ENCODE results near the gene NPY1R.

The NPY1R gene

GRCh38 chr4:163332526-163333406 lies at the start of gene NPY1R:
Gene NPY1R, minus strand, starts transcription at chr4:163332596. Its CDS starts 6,042 bp downstream, at chr4:163326554.
- peak; percentile 39 for DNase-seq (ENCODE audit: low read depth)
- peak within 1 kb of the TSS; percentile 54 for H3K4me3 ChIP-seq (ENCODE audit: low read depth, low read length)

GRCh38 chr4:163380703-163381102 lies 48.3 kb upstream of the NPY1R start:
- no peak overlapping the region for H3K4me3 ChIP-seq (ENCODE audit: low read depth, low read length)
- no peak for DNase-seq (ENCODE audit: low read depth)

DNA sequence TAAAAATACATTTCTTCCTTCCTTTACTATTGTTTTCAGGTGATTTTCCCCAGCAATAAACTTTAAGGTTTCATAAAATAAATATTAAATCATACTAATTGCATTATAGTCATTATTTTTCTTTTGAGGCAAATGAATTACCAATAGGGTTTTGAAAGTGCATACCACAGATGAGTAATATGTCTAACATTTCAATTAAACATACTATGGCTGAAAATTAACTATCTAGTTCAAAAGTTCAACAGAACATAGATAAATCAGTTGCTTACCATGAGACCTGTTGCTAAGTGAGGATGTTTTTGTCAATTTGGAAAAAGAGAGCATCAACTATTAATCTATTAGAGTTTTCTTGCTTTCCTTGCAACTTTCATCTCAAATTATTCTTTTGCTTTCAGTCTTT lies 46.3 kb upstream of the NPY1R start:
- no peak overlapping the region for H3K4me3 ChIP-seq (ENCODE audit: low read depth, low read length)
- no peak for DNase-seq (ENCODE audit: low read depth)

GRCh38 chr4:163372029-163372428 lies 39.6 kb upstream of the NPY1R start:
- H3K4me3 ChIP-seq (ENCODE audit: low read depth, low read length) = no peak overlapping the region
- DNase-seq (ENCODE audit: low read depth) = no peak

- H3K4me3 ChIP-seq (ENCODE audit: low read depth, low read length) = no peak overlapping the region
- no peak for DNase-seq (ENCODE audit: low read depth)
These were observed 35.3 kb upstream of the NPY1R start for GRCh38 chr4:163367651-163368050.

DNA sequence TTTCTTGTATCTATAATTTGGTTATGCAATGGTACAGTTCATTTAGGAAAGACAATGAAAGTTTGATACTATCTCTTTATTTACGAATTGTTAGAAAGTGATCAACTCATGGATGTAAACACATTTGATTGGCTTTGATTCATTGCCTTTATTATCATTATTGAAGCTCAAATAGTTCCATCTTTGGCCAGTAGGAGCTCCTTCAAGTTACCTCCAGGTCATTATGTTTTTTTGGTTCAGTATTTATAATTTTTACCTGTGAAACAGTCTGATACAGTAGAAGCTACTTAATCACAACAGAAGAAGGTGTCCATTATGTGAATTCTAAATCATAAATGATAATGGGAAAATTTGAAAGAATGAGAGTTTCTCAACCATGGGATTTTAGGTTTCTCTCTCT lies 23.7 kb upstream of the NPY1R start:
- DNase-seq (ENCODE audit: low read depth) = no peak
- no peak overlapping the region for H3K4me3 ChIP-seq (ENCODE audit: low read depth, low read length)

GRCh38 chr4:163353054-163353453 lies 20.7 kb upstream of the NPY1R start:
- no peak for DNase-seq (ENCODE audit: low read depth)
- no peak overlapping the region for H3K4me3 ChIP-seq (ENCODE audit: low read depth, low read length)

DNA sequence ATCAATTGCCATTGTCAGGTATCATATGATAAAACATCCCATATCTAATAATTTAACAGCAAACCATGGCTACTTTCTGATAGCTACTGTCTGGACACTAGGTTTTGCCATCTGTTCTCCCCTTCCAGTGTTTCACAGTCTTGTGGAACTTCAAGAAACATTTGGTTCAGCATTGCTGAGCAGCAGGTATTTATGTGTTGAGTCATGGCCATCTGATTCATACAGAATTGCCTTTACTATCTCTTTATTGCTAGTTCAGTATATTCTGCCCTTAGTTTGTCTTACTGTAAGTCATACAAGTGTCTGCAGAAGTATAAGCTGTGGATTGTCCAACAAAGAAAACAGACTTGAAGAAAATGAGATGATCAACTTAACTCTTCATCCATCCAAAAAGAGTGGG lies 18.3 kb upstream of the NPY1R start:
- DNase-seq (ENCODE audit: low read depth) = no peak
- H3K4me3 ChIP-seq (ENCODE audit: low read depth, low read length) = no peak overlapping the region

DNA sequence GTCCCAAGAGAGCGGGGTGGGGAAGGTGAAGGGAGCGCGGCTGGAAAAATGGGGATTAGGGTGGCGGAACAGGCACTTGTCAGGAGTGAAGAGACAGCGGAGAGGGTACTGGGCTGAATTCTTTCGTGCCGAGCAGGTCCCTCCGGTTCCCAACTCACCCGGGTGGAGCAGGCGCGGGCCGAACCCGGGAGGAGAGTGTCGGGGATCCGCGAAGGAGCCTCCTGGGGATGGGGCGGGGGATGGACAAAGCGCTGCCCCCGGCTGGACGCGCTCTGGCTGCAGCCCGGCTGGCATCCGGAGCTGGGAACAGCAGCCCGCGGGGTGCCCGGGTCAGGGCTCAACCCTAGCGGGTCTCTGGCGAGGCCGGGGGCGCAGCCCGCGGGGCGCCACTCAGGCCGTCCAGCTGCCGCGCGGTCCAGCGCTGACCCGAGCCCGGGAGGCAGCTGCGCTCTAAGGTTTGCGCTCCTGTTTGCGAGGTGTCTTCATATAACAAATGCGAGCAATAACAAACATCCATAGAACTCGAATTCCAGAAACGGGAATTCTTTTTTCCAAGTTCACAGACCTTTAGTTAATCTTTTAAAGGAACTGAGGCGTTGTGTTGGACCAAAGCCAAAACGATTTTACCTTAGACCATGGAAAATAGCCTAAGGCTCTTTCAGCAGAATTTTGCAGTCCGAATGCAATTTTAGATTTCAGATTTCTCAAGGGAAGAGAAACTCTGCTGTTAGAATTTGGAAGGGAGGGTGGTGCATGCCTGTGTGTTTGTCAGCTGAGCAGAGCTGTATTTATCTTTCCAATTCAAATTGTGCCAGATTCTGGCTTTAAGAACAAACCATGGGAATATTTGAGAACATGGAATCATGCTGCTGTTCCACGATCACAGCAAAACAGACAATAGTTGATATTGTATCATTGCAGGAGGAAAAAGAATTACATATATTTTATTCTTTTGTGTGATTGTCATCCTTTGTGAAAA lies 12.0 kb upstream of the NPY1R start:
- H3K4me3 ChIP-seq (ENCODE audit: low read depth, low read length) = peak overlapping the region; percentile 24
- DNase-seq (ENCODE audit: low read depth) = no peak

DNA sequence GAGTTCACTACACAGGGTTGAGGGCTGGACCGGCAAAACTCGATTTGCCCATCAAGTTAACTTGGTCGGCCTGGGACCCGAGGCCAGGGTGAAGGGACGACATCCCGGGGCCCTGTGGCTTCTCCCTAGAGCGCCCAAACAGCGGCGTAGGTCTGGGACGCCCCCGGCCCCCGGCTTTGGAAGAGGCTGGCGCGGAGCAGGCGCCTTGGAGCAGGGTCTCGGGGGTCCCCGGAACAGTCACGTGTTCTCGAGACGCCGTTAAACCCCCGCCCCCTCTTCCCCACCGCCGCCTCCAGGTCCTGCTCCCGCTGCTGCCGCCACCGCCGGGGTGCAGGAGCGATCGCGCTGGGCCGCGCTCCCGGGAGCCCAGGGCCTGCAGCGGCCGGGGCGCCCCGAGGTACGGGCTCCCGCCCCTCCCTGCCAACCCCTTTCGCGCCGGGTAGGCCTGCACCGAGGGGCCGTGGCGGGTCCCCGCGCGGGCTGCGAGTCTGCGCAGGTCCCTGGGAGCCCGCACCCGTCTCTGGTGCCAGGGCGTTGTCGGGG lies 11.3 kb upstream of the NPY1R start, which contains the start of gene NPY5R:
Gene NPY5R, plus strand, starts transcription at position 289 of the 543 bp plus-strand sequence. CDS start 6,382 bp downstream, outside the sequence.
- peak within 1 kb of the TSS; percentile 24 for H3K4me3 ChIP-seq (ENCODE audit: low read depth, low read length)
- no peak for DNase-seq (ENCODE audit: low read depth)

DNA sequence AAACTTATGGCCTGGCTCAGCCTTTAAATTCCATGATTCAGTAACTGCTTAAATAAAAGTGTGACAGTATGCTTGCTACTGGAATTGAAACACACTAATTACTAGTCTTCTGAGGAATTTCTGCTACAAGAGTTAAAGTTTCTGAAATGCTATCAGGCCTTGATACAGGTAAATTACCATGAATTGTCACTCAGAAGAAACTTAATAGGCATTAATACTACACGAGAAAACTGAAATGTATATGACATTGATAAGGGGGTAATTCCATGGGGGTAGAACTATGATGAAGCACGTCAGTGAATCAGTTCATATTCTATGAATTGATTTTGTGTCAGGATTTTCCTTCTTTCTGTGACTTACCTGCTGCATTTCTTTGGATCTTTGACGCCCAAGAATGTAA lies 3.0 kb upstream of the NPY1R start:
- no peak overlapping the region for H3K4me3 ChIP-seq (ENCODE audit: low read depth, low read length)
- DNase-seq (ENCODE audit: low read depth) = no peak

DNA sequence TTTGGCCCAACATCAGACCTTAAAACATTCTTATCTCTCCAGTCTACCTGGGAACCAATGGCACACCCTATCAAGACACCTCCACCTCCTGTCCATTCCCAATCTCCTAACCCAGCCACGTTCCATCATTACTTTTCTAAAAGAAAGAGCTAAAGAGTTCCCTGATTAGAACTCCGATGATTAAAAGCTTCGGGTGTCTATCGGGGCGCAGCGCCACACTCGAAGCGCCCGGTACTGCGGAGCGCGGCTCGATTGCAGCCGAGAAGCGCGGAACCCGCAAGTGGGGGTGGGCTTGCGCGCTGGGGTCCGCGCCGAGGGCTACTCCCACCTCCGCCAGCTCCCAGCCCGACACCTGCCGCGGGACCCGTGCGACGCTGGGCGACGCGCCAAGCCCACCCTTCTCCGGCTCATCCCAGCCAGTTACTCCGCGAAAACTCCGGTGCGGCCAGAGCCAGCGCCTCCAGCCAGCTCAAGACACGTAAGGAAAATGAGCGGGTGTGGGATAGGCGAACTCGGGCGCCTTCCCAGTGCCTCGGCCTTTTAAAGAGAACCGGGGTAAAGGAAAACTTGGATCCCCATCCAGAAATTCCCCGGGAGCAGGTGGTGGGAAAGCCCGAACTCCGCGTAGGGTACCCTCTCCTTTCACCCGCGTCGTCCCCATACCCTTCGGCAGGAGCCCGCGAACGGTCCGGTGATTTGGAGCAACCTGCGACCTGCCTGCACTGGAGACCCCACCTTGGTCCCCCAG lies 593 bp downstream of the NPY1R start:
- H3K4me3 ChIP-seq (ENCODE audit: low read depth, low read length) = peak overlapping the region; percentile 54
- no peak for DNase-seq (ENCODE audit: low read depth)

GRCh38 chr4:163330916-163331628 lies 1.3 kb downstream of the NPY1R start:
- no peak overlapping the region for H3K4me3 ChIP-seq (ENCODE audit: low read depth, low read length)
- no peak for DNase-seq (ENCODE audit: low read depth)

- no peak for DNase-seq (ENCODE audit: low read depth)
- H3K4me3 ChIP-seq (ENCODE audit: low read depth, low read length) = no peak overlapping the region
These were observed 15.3 kb downstream of the NPY1R start for GRCh38 chr4:163317110-163317509.

- no peak overlapping the region for H3K4me3 ChIP-seq (ENCODE audit: low read depth, low read length)
- no peak for DNase-seq (ENCODE audit: low read depth)
These were observed 22.9 kb downstream of the NPY1R start for GRCh38 chr4:163309466-163309865.

GRCh38 chr4:163303069-163303468 lies 29.3 kb downstream of the NPY1R start:
- no peak for DNase-seq (ENCODE audit: low read depth)
- H3K4me3 ChIP-seq (ENCODE audit: low read depth, low read length) = no peak overlapping the region

- H3K4me3 ChIP-seq (ENCODE audit: low read depth, low read length) = no peak overlapping the region
- no peak for DNase-seq (ENCODE audit: low read depth)
These were observed 32.0 kb downstream of the NPY1R start for GRCh38 chr4:163300445-163300844.

GRCh38 chr4:163295138-163295537 lies 37.3 kb downstream of the NPY1R start:
- no peak for DNase-seq (ENCODE audit: low read depth)
- no peak overlapping the region for H3K4me3 ChIP-seq (ENCODE audit: low read depth, low read length)

- no peak overlapping the region for H3K4me3 ChIP-seq (ENCODE audit: low read depth, low read length)
- no peak for DNase-seq (ENCODE audit: low read depth)
These were observed 48.1 kb downstream of the NPY1R start for GRCh38 chr4:163284304-163284703.
